HG03520 (cell line): ENCODE results near the gene CCDC38.
"Not testable (repeated sequence)": the region's sequence is repeated elsewhere in the genome, so short reads cannot be mapped to it uniquely, and the experiment has no call there.

ENCODE experiments used
- ATAC-seq: cut with Tn5 transposase; IDR thresholded peaks from one replicate; pipeline ENCODE4 v1.9.1; 2021; ENCODE audit warnings: mild to moderate bottlenecking, moderate library complexity; ENCODE audit not compliant: unreplicated experiment

The CCDC38 gene

DNA sequence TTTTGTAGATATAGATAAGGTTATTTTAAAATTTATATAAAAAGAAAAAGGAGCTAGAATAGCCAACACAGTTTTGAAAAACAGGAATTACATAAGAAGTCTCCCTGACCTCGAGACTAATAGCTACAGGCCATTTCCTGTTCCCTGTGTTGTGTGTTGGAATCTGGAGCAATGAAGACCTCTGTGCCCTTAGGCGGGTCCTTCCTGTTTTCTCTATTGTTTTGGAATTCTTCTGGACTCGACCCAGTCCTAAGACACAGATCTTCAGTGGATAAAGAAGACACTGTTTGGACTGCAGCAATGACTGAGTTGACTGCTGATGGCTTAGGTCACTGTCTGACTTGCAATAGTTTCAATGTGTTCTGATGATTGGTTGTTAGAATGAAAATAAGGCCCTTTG is 57.4 kb downstream of the CCDC38 start:
- ATAC-seq: no peak

DNA sequence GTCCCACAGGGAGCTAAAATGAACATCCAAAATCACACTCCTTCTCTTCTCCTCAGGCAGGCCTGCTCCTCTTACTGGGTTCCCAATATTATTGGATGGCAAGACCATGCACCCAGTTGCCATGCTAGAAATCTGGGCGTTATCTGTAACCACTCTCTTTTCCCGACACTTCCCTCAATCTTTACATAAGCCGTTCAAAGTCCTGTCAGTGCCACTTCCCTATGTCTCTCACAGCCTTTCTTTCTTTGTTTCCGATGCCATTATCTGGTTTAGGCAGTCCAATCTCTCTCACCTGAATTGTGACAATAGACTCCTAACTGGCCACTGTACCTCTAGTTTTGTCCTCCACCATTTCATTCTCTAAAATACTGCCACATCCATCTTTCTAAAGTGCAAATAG is 59.5 kb downstream of the CCDC38 start:
- ATAC-seq: no peak

DNA sequence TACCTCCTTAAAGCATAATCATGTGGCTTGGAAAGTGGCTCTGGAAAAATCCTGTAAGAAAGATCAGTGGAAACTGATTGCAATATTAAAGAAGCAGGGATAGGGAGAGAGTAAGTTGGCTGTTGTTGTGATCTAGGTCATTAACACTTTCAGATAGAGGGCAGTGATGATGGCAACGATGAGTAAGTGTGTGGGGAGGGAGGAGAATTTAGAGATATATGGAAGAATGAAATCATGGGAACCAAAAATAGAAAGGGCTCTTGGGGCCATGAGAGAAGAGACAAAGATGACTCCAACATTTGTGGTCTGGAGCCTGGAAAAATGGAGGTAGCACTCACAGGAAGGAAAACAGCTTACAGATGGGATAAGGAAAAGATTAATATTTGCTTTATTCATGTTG is 60.3 kb downstream of the CCDC38 start:
- no peak for ATAC-seq

GRCh38 chr12:95881331-95881955 is 61.0 kb downstream of the CCDC38 start:
- no peak for ATAC-seq

DNA sequence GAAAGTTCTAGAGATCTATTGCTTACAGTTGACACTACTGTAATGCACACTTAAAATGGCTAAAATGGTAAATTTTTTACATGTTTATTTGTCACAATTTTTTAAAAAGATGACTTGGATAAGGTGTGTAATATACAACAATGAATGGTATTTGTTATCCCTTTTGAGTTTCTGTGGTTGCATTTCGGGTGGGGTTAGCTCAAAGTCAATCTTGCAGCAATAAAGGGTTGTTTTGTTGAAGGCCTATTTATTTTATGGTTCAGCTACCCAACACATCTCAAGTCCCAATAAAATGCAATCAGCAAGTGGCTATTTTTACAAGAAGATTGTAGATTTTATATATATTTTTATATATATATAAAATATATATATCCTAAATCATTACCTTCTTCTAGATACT is 61.5 kb downstream of the CCDC38 start:
- ATAC-seq: no peak

GRCh38 chr12:95877622-95878021 is 64.8 kb downstream of the CCDC38 start:
- no peak for ATAC-seq

DNA sequence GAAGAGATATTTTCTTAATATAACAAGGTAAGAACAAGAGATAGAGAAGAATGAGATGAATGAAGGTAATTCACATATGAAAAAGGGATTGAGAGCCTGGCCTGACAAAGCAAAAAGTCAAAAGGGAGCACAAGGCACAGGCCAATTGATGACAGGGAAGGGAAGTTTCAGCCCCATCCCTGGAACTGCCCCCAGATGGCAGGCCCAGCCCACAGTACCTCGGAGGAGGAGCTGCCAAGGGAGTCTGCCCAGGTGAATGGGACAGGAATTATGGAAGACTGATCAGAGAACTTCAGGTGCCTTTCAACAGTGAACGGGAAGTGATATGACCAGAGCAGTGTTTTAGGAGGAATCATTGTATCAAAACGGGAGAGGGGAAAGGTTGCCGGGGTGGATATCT is 68.0 kb downstream of the CCDC38 start:
- ATAC-seq: no peak

DNA sequence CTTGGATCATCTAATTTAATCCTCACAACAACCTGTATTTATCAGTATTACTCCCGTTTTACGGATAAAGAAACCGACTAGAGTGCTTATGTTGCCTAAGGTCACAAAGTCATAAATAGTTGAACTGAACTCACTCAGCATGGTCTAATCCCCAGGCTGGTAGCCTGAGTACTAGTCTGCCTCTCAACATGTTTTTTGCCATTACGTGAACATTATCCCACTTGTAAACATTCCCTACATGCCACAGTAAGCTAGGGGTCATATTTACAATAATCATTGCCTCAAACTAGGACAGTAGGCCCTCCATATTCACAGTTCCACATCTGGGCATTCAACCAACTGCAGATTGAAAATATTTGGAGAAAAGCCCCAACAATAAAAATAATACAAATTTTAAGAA is 71.5 kb downstream of the CCDC38 start:
- no peak for ATAC-seq

- no peak for ATAC-seq
These were observed 79.1 kb downstream of the CCDC38 start for GRCh38 chr12:95863337-95863736.

GRCh38 chr12:95862038-95862437 is 80.4 kb downstream of the CCDC38 start:
- ATAC-seq: no peak

GRCh38 chr12:95859947-95860850 is 82.2 kb downstream of the CCDC38 start:
- no peak for ATAC-seq

GRCh38 chr12:95859344-95859816 is 83.0 kb downstream of the CCDC38 start:
- no peak for ATAC-seq

DNA sequence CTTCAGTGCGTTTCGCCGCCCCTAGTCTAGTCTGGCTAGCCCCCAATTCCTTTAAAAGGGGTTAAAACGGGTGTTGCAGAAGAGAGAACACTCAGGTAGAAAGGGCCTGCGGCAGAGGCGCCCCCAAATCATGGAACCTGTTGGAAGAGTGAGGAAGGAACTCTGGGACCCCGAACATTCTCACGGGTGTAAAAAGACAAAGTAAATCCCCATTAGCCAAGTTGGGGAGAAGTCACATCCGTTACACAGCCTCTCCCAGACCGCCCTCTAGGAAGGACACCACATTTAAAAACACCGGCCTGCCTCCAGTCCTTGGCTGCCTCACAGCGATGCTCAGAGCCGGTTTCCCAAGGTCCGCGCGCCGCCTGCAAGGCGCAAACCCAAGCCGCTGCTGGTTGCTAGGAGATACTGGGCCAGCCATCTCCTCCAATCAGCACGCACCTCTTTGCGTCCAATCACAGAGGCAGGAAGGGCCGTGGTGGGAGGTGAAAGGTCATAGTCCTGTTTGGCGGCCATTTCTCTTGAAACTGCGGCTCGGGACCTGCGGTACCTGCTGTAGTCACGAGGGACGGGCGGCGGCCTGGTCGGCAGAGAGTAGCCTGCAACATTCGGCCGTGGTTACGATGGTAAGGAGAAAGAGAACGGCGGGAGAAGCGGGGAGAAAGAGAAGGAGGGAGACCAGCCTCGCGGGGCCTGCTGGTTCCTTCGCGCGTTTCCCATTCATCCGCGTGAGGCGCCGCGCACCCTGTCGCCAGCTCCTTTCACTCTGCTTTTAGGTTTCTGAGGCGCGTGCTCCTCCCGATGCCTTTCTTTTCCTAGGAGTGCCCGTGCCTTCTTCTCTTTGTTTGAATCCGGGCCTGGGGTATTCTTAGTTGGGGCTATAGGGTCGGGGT is 83.7 kb downstream of the CCDC38 start, which contains the start of gene SNRPF:
TSS of gene SNRPF (plus strand) at position 502 of the 893 bp plus-strand sequence. CDS start at position 624, 122 bp downstream.
- ATAC-seq: peak; percentile 100

- no peak for ATAC-seq
These were observed 84.6 kb downstream of the CCDC38 start for GRCh38 chr12:95857799-95858198.

GRCh38 chr12:95857156-95857555 is 85.3 kb downstream of the CCDC38 start:
- ATAC-seq: no peak

GRCh38 chr12:95852133-95852532 is 90.3 kb downstream of the CCDC38 start:
- no peak for ATAC-seq

- no peak for ATAC-seq
These were observed 90.8 kb downstream of the CCDC38 start for GRCh38 chr12:95851606-95852005.

- no peak for ATAC-seq
These were observed 93.6 kb downstream of the CCDC38 start for GRCh38 chr12:95848575-95849388.

DNA sequence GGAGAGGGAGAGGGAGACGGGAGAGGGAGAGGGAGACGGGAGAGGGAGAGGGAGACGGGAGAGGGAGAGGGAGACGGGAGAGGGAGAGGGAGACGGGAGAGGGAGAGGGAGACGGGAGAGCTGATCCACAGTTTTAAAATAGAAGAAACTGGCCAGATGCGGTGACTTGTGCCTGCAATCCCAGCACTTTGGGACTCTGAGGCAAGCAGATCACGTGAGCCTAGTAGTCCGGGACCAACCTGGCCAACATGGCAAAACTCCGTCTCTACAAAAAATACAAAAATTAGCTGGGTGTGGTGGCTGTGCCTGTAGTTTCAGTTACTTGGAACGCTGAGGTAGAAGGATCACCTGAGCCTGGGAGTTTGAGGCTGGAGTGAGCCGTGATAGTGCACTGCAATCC is 100.0 kb downstream of the CCDC38 start:
- ATAC-seq: not testable (repeated sequence)

GRCh38 chr12:95838125-95838524 is 104.3 kb downstream of the CCDC38 start:
- ATAC-seq: no peak
